Measurements from ENCODE around the gene RGMB. TPM values are rescaled to one million over a fixed set of nuclear protein-coding genes. Genes with fewer than 3 reads are reported as not detected.

RGMB gene
- total RNA-seq, 1 experiment from 2014 or later: 16.4 TPM

GRCh38 chr5:98785244-98785643 lies 11.8 kb downstream of the RGMB start:
- H3K4me1 Mint-ChIP-seq (ENCODE audit: low read depth, unreplicated experiment): no peaks in the 10 kb centered on the region
- Histone ChIP-seq H3K36me3 (ENCODE audit: control insufficient read depth, insufficient read depth, low read length) (peaks cover 2% of the 10 kb centered on the region), H3K27me3 (replicated peaks; ENCODE audit: control insufficient read depth, insufficient read depth, low read length) (no peaks in the 10 kb centered on the region), H3K9me3 (no peaks in the 10 kb centered on the region), H3K4me3 (ENCODE audit: low read depth, low read length) (no peak overlapping the region), H3K4me1 (no peaks in the 10 kb centered on the region)
- peaks cover 29% of the 10 kb centered on the region for H3K36me3 Mint-ChIP-seq (ENCODE audit: insufficient read depth, unreplicated experiment)
- ChIA-PET POLR2A (no interaction called here), CTCF (interaction anchor here (1.6 kb wide), 1 partner anchor 11 kb away, joined by 4 read pairs; no protein-coding TSS in a partner anchor)
- no peak for TF ChIP-seq CTCF (IDR thresholded peaks at IDR 0.05; ENCODE audit: insufficient read depth in 1 of 2, low read depth in 1 of 2, low read length in 1 of 2, severe bottlenecking in 1 of 2, unreplicated experiment in 1 of 2)
- H3K4me3 Mint-ChIP-seq (ENCODE audit: unreplicated experiment): no peak overlapping the region
- no TSS peak for BruUV-seq (replicated peaks)
- no peaks in the 10 kb centered on the region for H3K27me3 Mint-ChIP-seq (ENCODE audit: insufficient read depth, unreplicated experiment)
- H3K27ac Mint-ChIP-seq (ENCODE audit: unreplicated experiment): no peak overlapping the region
- H3K9me3 Mint-ChIP-seq (ENCODE audit: unreplicated experiment): no peaks in the 10 kb centered on the region
- intact Hi-C loops (cut with micrococcal nuclease; ENCODE audit: unreplicated experiment): no loop called here
- no peak for DNase-seq

DNA sequence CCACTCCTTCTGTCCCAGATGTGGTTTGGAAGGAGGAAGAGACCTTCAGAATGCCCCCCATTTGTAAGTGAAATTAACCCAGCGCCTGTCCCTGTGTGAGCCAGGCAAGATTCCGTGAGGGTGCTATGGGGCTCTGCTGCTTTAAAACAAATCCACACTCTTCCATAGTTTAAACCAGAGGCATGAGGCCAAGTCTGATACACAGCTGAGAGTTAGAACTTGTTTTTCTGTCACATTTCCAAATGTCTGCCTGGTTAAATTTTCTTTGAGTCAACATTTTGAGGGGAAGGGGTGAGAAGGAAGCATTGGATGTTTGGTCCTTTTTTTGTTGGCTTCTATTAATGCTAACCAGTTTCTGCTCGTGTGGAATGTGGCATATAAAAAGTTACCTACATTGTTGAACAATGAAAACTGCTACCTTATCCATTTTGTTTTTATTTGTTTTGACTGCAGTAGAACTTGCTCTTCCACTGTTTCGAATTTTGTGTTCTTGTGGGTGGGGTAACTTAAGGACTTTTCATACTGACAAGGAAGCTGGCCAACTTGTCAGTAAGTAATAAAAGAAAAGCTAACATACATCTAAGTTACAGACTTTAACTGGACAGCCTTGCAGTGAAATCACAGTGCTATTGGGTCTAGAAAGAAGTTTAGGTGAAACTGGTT lies 12.9 kb downstream of the RGMB start:
- no peak overlapping the region for H3K27ac Mint-ChIP-seq (ENCODE audit: unreplicated experiment)

GRCh38 chr5:98787131-98787719 lies 13.8 kb downstream of the RGMB start:
- no TSS peak for BruUV-seq (replicated peaks)
- Histone ChIP-seq H3K4me3 (ENCODE audit: low read depth, low read length) (no peak overlapping the region), H3K9me3 (no peaks in the 10 kb centered on the region), H3K36me3 (ENCODE audit: control insufficient read depth, insufficient read depth, low read length) (no peaks in the 10 kb centered on the region; the same call in 1 of the 2 replicates), H3K27me3 (replicated peaks; ENCODE audit: control insufficient read depth, insufficient read depth, low read length) (no peaks in the 10 kb centered on the region), H3K4me1 (no peaks in the 10 kb centered on the region)
- Mint-ChIP-seq H3K9me3 (ENCODE audit: unreplicated experiment) (no peaks in the 10 kb centered on the region), H3K27me3 (ENCODE audit: insufficient read depth, unreplicated experiment) (no peaks in the 10 kb centered on the region), H3K4me3 (ENCODE audit: unreplicated experiment) (no peak overlapping the region), H3K27ac (ENCODE audit: unreplicated experiment) (no peak overlapping the region), H3K4me1 (ENCODE audit: low read depth, unreplicated experiment) (no peaks in the 10 kb centered on the region), H3K36me3 (ENCODE audit: insufficient read depth, unreplicated experiment) (peaks cover 33% of the 10 kb centered on the region)
- intact Hi-C loops (cut with micrococcal nuclease; ENCODE audit: unreplicated experiment): no loop called here
- TF ChIP-seq CTCF (IDR thresholded peaks at IDR 0.05; ENCODE audit: insufficient read depth in 1 of 2, low read depth in 1 of 2, low read length in 1 of 2, severe bottlenecking in 1 of 2, unreplicated experiment in 1 of 2): no peak
- DNase-seq: no peak
- POLR2A ChIA-PET: interaction anchor here (0.6 kb wide), 1 partner anchor 273 kb away, joined by 3 read pairs; no protein-coding TSS in a partner anchor
- CTCF ChIA-PET: no interaction called here

More for the DNA sequence above, 12.9 kb downstream of the RGMB start:
- intact Hi-C loops (cut with micrococcal nuclease; ENCODE audit: unreplicated experiment): no loop called here
- Histone ChIP-seq H3K9me3 (no peaks in the 10 kb centered on the region), H3K4me1 (no peaks in the 10 kb centered on the region), H3K4me3 (ENCODE audit: low read depth, low read length) (no peak overlapping the region), H3K27me3 (replicated peaks; ENCODE audit: control insufficient read depth, insufficient read depth, low read length) (no peaks in the 10 kb centered on the region), H3K36me3 (ENCODE audit: control insufficient read depth, insufficient read depth, low read length) (no peaks in the 10 kb centered on the region; the same call in 1 of the 2 replicates)
- Mint-ChIP-seq H3K9me3 (ENCODE audit: unreplicated experiment) (no peaks in the 10 kb centered on the region), H3K36me3 (ENCODE audit: insufficient read depth, unreplicated experiment) (peaks cover 33% of the 10 kb centered on the region), H3K27me3 (ENCODE audit: insufficient read depth, unreplicated experiment) (no peaks in the 10 kb centered on the region), H3K4me3 (ENCODE audit: unreplicated experiment) (no peak overlapping the region), H3K4me1 (ENCODE audit: low read depth, unreplicated experiment) (no peaks in the 10 kb centered on the region)
- ChIA-PET POLR2A (no interaction called here), CTCF (no interaction called here)
- TF ChIP-seq CTCF (IDR thresholded peaks at IDR 0.05; ENCODE audit: insufficient read depth in 1 of 2, low read depth in 1 of 2, low read length in 1 of 2, severe bottlenecking in 1 of 2, unreplicated experiment in 1 of 2): no peak
- no TSS peak for BruUV-seq (replicated peaks)
- DNase-seq: no peak

Measured in Caco-2 (cell line).